Neural crest cell (in vitro differentiated cells): Measurements from ENCODE around the gene FAM234A. TPM values are rescaled to one million over a fixed set of nuclear protein-coding genes. Genes with fewer than 3 reads are reported as not detected.
"Not testable (repeated sequence)": the region's sequence is repeated elsewhere in the genome, so short reads cannot be mapped to it uniquely, and the experiment has no call there.

Experiments used
- DNase-seq: peaks from one replicate; pipeline ENCODE4 v3.0.0; 2021; ENCODE audit warnings: low read depth, mixed read lengths, low spot score
- H3K27ac Mint-ChIP-seq: one replicate; pipeline ENCODE4 v1.8.0; 2021; ENCODE audit warnings: mild to moderate bottlenecking, mixed read lengths; ENCODE audit not compliant: unreplicated experiment
- H3K27me3 Mint-ChIP-seq: 2 replicates; pipeline ENCODE4 v1.8.0; 2021; ENCODE audit warnings: low read depth, mild to moderate bottlenecking, mixed read lengths
- H3K36me3 Mint-ChIP-seq: 2 replicates; pipeline ENCODE4 v1.8.0; 2021; ENCODE audit warnings: low read depth, mild to moderate bottlenecking, mixed read lengths
- H3K4me1 Mint-ChIP-seq: 2 replicates; pipeline ENCODE4 v1.8.0; 2021; ENCODE audit warnings: mixed read lengths
- H3K4me3 Mint-ChIP-seq: one replicate; pipeline ENCODE4 v1.8.0; 2021; ENCODE audit warnings: mild to moderate bottlenecking, mixed read lengths
- H3K9me3 Mint-ChIP-seq: 2 replicates; pipeline ENCODE4 v1.8.0; 2021; ENCODE audit warnings: mixed read lengths
- total RNA-seq: library from RNA; stranded (reverse); gene quantifications from 2 replicates; pipeline ENCODE4 v1.2.1, GENCODE V29; 2021
- TF ChIP-seq, protein P1 (sequence below): fragments of 200-600 bp; sonication (generic); conservative IDR thresholded peaks from 2 replicates; pipeline ENCODE4 v1.5.0; 2021; ENCODE audit warnings: antibody characterized with exemption, mild to moderate bottlenecking

Gene FAM234A
- total RNA-seq, 1 donor from 2014 or later, result 97.8 TPM

DNA sequence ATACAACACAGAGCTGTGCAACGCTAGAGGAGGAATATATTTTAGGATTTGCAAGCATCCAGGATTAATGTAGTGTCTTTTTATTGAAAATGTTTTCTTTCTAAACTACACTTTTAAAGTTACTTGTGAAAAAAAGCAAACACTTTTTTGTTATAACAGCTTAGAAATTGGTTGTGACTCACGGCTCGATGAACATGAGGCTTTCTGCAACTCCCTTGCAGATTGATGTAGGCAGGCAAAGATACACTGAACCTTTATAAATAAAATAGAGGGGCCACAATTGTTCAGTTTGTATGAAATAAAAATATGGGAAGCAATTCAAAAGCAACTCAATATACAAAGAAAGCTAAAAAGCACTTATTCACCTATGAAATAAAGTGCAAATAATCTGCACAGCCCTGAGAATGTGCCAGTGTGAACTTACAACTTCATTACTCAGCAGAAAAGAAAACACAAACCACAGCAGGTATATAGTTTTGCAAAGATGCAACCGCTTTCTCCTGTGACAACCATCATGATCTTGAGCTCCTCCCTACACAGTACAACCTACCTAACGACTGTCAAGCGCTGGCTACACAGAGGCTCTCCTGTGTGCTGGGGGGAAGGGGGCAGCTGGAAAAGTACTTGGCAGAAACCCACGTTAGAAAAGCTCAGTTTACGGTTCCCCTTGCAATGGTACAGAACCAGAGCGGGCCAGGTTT, 6.3 kb upstream of the FAM234A start:
- DNase-seq, result no peak
- Mint-ChIP-seq H3K4me1 (peaks cover 29% of the 10 kb centered on the region), H3K27me3 (no peaks in the 10 kb centered on the region), H3K36me3 (peaks cover 7% of the 10 kb centered on the region), H3K4me3 (peak overlapping the region; percentile 94), H3K27ac (peak overlapping the region; percentile 98), H3K9me3 (no peaks in the 10 kb centered on the region)
- TF ChIP-seq, protein P1, sequence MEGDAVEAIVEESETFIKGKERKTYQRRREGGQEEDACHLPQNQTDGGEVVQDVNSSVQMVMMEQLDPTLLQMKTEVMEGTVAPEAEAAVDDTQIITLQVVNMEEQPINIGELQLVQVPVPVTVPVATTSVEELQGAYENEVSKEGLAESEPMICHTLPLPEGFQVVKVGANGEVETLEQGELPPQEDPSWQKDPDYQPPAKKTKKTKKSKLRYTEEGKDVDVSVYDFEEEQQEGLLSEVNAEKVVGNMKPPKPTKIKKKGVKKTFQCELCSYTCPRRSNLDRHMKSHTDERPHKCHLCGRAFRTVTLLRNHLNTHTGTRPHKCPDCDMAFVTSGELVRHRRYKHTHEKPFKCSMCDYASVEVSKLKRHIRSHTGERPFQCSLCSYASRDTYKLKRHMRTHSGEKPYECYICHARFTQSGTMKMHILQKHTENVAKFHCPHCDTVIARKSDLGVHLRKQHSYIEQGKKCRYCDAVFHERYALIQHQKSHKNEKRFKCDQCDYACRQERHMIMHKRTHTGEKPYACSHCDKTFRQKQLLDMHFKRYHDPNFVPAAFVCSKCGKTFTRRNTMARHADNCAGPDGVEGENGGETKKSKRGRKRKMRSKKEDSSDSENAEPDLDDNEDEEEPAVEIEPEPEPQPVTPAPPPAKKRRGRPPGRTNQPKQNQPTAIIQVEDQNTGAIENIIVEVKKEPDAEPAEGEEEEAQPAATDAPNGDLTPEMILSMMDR, result no peak

DNA sequence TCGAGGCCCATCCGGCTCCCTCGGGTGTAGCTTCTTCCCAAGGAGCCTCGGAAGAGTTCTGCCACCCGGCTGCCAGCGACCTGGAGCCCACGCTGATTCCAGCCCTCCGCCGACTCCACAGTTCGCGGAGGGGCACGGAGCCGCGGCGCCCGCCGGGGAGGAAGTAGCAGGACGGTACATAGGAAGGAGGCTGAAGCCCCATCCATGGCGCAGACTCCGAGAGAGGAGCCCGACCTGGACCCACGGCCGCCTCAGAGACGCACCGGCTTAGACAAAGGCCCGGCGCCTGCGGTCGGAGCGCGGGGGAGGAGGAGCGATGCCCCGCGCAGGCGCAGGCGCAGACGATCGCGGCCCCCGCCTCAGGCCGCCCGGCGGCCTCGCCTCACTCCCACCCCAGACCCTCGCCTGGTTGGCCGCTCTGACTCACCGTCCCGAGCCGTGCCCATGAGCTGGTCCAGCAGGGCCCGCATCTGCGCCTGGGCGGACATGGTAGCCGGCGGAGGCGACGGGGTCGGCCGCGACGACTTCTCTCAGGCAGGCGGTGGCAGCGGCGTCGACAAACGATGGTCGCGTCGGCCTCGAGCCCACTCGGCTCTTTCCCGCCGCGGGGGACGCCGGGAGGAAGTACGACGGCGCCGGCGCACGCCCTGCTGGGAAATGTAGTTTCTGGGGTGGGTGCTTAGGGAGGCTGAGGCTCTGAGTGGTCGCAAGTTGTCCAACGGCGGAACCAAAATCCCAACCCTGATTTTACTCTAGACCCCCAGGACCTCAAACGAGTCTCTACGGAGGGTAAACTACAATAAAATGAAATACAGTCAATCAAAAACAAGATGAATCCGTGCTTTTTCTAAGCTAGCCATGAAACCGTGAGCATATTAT, 5.5 kb upstream of the FAM234A start, which contains the start of gene LUC7L:
Gene LUC7L (minus strand): TSS at position 598 of the 879 bp plus-strand sequence. CDS start 110 bp downstream, at position 488.
- peak within 1 kb of the TSS; percentile 94 for H3K4me3 Mint-ChIP-seq
- H3K4me1 Mint-ChIP-seq, result peaks cover 29% of the 10 kb centered on the region
- H3K27me3 Mint-ChIP-seq, result no peaks in the 10 kb centered on the region
- H3K9me3 Mint-ChIP-seq, result no peaks in the 10 kb centered on the region
- TF ChIP-seq, protein P1, result no peak
- H3K36me3 Mint-ChIP-seq, result peaks cover 7% of the 10 kb centered on the region
- peak within 1 kb of the TSS; percentile 98 for H3K27ac Mint-ChIP-seq
- DNase-seq, result peak; percentile 91

DNA sequence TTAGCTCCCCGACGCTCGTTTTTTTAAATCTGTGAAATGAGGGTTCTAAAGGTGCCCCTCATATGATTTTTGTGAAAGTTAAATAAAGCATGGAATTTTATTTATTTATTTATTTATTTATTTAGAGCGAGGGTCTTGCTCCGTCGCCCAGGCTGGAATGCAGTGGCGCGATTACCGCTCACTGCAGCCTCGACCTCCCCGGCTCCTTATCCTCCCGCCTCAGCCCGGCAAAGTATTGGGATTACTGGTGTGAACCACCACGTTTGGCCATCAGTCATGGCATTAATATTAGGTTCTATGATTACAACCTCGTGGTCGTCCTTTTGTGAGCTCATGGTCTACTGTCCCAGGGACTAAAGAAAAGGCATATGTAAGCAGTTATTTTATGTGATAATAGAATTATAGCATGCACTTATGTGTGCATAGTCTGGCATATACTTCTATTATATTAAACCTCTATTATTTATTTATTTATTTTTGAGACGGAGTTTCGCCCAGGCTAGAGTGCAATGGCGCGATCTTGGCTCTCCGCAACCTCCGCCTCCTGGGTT, 4.8 kb upstream of the FAM234A start:
- DNase-seq, result no peak
- TF ChIP-seq, protein P1, result no peak
- Mint-ChIP-seq H3K9me3 (no peaks in the 10 kb centered on the region), H3K4me1 (peaks cover 34% of the 10 kb centered on the region), H3K36me3 (peaks cover 7% of the 10 kb centered on the region), H3K27me3 (no peaks in the 10 kb centered on the region), H3K4me3 (peak overlapping the region; percentile 94), H3K27ac (no peak overlapping the region)

DNA sequence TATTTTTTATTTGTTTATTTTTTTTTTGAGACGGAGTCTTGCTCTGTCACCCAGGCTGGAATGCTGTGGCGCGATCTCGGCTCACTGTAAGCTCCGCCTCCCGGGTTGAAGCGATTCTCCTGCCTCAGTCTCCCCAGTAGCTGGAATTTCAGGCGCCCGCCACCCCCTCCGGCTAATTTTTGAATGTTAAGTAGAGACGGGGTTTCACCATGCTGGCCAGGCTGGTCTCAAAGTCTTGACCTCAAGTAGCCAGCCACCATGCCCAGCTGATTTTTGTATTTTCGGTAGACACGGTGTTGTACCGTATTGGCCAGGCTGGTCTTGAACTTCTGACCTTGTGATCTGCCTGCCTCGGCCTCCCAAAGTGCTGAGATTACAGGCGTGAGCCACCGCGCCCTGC, 4.3 kb upstream of the FAM234A start:
- not testable (repeated sequence) for H3K27ac Mint-ChIP-seq, H3K36me3 Mint-ChIP-seq, H3K27me3 Mint-ChIP-seq, H3K9me3 Mint-ChIP-seq, DNase-seq
- Mint-ChIP-seq H3K4me3 (peak overlapping the region; percentile 85), H3K4me1 (peaks cover 39% of the 10 kb centered on the region)

DNA sequence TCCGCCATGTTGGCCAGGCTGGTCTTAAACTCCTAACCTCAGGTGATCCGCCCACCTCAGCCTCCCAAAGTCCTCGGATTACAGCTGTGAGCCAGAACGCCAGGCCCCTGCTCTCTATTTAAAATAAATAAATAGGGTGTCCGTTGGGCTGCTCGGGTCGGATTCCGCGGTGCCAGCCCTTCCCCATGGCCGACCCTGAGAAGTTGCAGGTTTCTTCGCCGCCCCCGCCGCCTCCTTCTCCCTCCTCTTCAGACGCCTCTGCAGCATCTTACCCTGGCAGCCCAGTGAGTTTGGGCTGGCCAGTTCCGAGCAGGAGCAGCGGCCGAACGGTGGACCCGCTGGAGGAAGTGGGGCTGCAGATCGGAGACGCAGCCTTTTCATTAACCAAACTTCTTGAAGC, 3.7 kb upstream of the FAM234A start:
- Mint-ChIP-seq H3K27ac (no peak overlapping the region), H3K9me3 (no peaks in the 10 kb centered on the region), H3K36me3 (peaks cover 5% of the 10 kb centered on the region), H3K4me1 (peaks cover 43% of the 10 kb centered on the region), H3K27me3 (no peaks in the 10 kb centered on the region), H3K4me3 (peak overlapping the region; percentile 85)
- no peak for DNase-seq
- TF ChIP-seq, protein P1, result no peak
